Measurements from ENCODE around the gene ARHGAP20.
"Not testable (repeated sequence)": the region's sequence is repeated elsewhere in the genome, so short reads cannot be mapped to it uniquely, and the experiment has no call there.

The ARHGAP20 gene

GRCh38 chr11:110631551-110631950 lies 80.7 kb downstream of the ARHGAP20 start:
- no peak overlapping the region for H3K27ac ChIP-seq (replicated peaks; ENCODE audit: low read length)
- H3K18ac ChIP-seq (ENCODE audit: low read length), result no peak overlapping the region
- H3K9ac ChIP-seq (ENCODE audit: low read depth, low read length, poor library complexity), result no peak overlapping the region
- no peak overlapping the region for H3K4me3 ChIP-seq (ENCODE audit: low read length in 2 of 2)
- DNase-seq (ENCODE audit: low spot score), result no peak
- H3K27me3 ChIP-seq (ENCODE audit: control insufficient read depth in 3 of 3, insufficient read depth in 3 of 3, low read depth in 1 of 3, low read length in 3 of 3), result no peaks in the 10 kb centered on the region
- no peaks in the 10 kb centered on the region for H3K36me3 ChIP-seq (replicated peaks in 1 of 2; ENCODE audit: control insufficient read depth in 2 of 2, insufficient read depth in 2 of 2, low read length in 2 of 2)
- H3K4ac ChIP-seq (ENCODE audit: low read length), result no peak overlapping the region
- H2BK15ac ChIP-seq (ENCODE audit: low read length), result no peak overlapping the region
- no peak overlapping the region for H2AFZ ChIP-seq (ENCODE audit: low read length)
- H2BK5ac ChIP-seq (ENCODE audit: low read length), result no peak overlapping the region
- H3K4me1 ChIP-seq (ENCODE audit: control insufficient read depth in 2 of 2, insufficient read depth in 1 of 2, low read depth in 1 of 2, low read length in 2 of 2), result no peaks in the 10 kb centered on the region
- no peaks in the 10 kb centered on the region for H3K79me1 ChIP-seq (ENCODE audit: low read depth, low read length)
- no peak overlapping the region for H2AK5ac ChIP-seq (ENCODE audit: low read depth, low read length)
- no peak overlapping the region for H4K91ac ChIP-seq (ENCODE audit: low read depth, low read length, poor library complexity)
- no peak overlapping the region for H3K23ac ChIP-seq (ENCODE audit: low read depth, low read length, poor library complexity)
- no peak overlapping the region for H2BK12ac ChIP-seq (ENCODE audit: low read length)
- no peak overlapping the region for H3K4me2 ChIP-seq (ENCODE audit: insufficient read depth, low read length, poor library complexity, severe bottlenecking)
- peak overlapping the region; percentile 48 for H4K8ac ChIP-seq (ENCODE audit: low read depth, low read length)
- H2BK120ac ChIP-seq (ENCODE audit: low read depth, low read length), result no peak overlapping the region
- H3K9me3 ChIP-seq (replicated peaks in 1 of 2; ENCODE audit: control insufficient read depth in 2 of 2, insufficient read depth in 1 of 2, low read depth in 1 of 2, low read length in 2 of 2), result no peaks in the 10 kb centered on the region
- no peak overlapping the region for H3K14ac ChIP-seq (ENCODE audit: low read length)

DNA sequence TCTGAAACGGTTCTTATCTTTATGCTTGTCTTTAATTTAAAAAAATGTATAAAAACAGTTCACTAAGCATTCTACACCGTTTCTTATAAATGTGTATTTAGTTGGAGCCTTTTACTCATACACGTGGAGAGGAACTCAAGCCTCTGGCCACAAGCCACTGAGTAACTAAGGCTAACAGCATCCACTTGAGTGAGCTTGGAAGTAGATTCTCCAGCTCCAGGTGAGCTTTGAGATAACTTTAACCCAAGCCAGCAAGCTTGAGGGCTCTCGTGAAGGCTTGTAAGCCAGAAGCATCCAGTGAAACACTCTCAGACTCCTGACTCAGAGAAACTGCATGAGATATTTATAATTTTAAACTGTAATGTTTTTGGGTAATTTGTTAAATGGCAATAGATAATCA lies 82.6 kb downstream of the ARHGAP20 start:
- Histone ChIP-seq H3K79me1 (ENCODE audit: low read depth, low read length) (no peaks in the 10 kb centered on the region), H3K9ac (ENCODE audit: low read depth, low read length, poor library complexity) (no peak overlapping the region), H3K4me1 (ENCODE audit: control insufficient read depth in 2 of 2, insufficient read depth in 1 of 2, low read depth in 1 of 2, low read length in 2 of 2) (no peaks in the 10 kb centered on the region), H3K14ac (ENCODE audit: low read length) (no peak overlapping the region), H3K27ac (replicated peaks; ENCODE audit: low read length) (no peak overlapping the region), H3K4me2 (ENCODE audit: insufficient read depth, low read length, poor library complexity, severe bottlenecking) (no peak overlapping the region), H2BK12ac (ENCODE audit: low read length) (no peak overlapping the region), H2AFZ (ENCODE audit: low read length) (no peak overlapping the region), H2AK5ac (ENCODE audit: low read depth, low read length) (no peak overlapping the region), H4K91ac (ENCODE audit: low read depth, low read length, poor library complexity) (no peak overlapping the region), H3K27me3 (ENCODE audit: control insufficient read depth in 3 of 3, insufficient read depth in 3 of 3, low read depth in 1 of 3, low read length in 3 of 3) (no peaks in the 10 kb centered on the region), H3K18ac (ENCODE audit: low read length) (no peak overlapping the region), H2BK120ac (ENCODE audit: low read depth, low read length) (no peak overlapping the region), H3K36me3 (replicated peaks in 1 of 2; ENCODE audit: control insufficient read depth in 2 of 2, insufficient read depth in 2 of 2, low read length in 2 of 2) (no peaks in the 10 kb centered on the region), H3K4ac (ENCODE audit: low read length) (no peak overlapping the region), H2BK15ac (ENCODE audit: low read length) (no peak overlapping the region), H3K4me3 (ENCODE audit: low read length in 2 of 2) (no peak overlapping the region), H2BK5ac (ENCODE audit: low read length) (no peak overlapping the region), H3K9me3 (replicated peaks in 1 of 2; ENCODE audit: control insufficient read depth in 2 of 2, insufficient read depth in 1 of 2, low read depth in 1 of 2, low read length in 2 of 2) (no peaks in the 10 kb centered on the region), H4K8ac (ENCODE audit: low read depth, low read length) (no peak overlapping the region), H3K23ac (ENCODE audit: low read depth, low read length, poor library complexity) (no peak overlapping the region)
- WGBS, 2 donors (ENCODE audit: extremely low coverage in 2 of 2, insufficient read length in 2 of 2, insufficient replicate concordance in 1 of 2), result no CpG with 5 or more reads among the region's 4 CpGs
- DNase-seq (ENCODE audit: low spot score), result no peak

GRCh38 chr11:110621826-110622225 lies 90.4 kb downstream of the ARHGAP20 start:
- Histone ChIP-seq H3K23ac (ENCODE audit: low read depth, low read length, poor library complexity) (no peak overlapping the region), H3K4ac (ENCODE audit: low read length) (no peak overlapping the region), H3K4me2 (ENCODE audit: insufficient read depth, low read length, poor library complexity, severe bottlenecking) (no peak overlapping the region), H3K9me3 (replicated peaks in 1 of 2; ENCODE audit: control insufficient read depth in 2 of 2, insufficient read depth in 1 of 2, low read depth in 1 of 2, low read length in 2 of 2) (no peaks in the 10 kb centered on the region), H3K27ac (replicated peaks; ENCODE audit: low read length) (no peak overlapping the region), H3K79me1 (ENCODE audit: low read depth, low read length) (no peaks in the 10 kb centered on the region), H3K9ac (ENCODE audit: low read depth, low read length, poor library complexity) (no peak overlapping the region), H3K14ac (ENCODE audit: low read length) (no peak overlapping the region), H4K8ac (ENCODE audit: low read depth, low read length) (no peak overlapping the region), H2BK15ac (ENCODE audit: low read length) (no peak overlapping the region), H4K91ac (ENCODE audit: low read depth, low read length, poor library complexity) (no peak overlapping the region), H3K18ac (ENCODE audit: low read length) (no peak overlapping the region), H3K4me3 (ENCODE audit: low read length in 2 of 2) (no peak overlapping the region), H3K27me3 (ENCODE audit: control insufficient read depth in 3 of 3, insufficient read depth in 3 of 3, low read depth in 1 of 3, low read length in 3 of 3) (no peaks in the 10 kb centered on the region), H3K4me1 (ENCODE audit: control insufficient read depth in 2 of 2, insufficient read depth in 1 of 2, low read depth in 1 of 2, low read length in 2 of 2) (no peaks in the 10 kb centered on the region), H2BK120ac (ENCODE audit: low read depth, low read length) (no peak overlapping the region), H2AFZ (ENCODE audit: low read length) (no peak overlapping the region), H2BK12ac (ENCODE audit: low read length) (no peak overlapping the region), H2BK5ac (ENCODE audit: low read length) (no peak overlapping the region), H3K36me3 (replicated peaks in 1 of 2; ENCODE audit: control insufficient read depth in 2 of 2, insufficient read depth in 2 of 2, low read length in 2 of 2) (no peaks in the 10 kb centered on the region), H2AK5ac (ENCODE audit: low read depth, low read length) (no peak overlapping the region)
- no CpG with 5 or more reads among the region's 2 CpGs for WGBS, 2 donors (ENCODE audit: extremely low coverage in 2 of 2, insufficient read length in 2 of 2, insufficient replicate concordance in 1 of 2)
- DNase-seq (ENCODE audit: low spot score), result no peak

DNA sequence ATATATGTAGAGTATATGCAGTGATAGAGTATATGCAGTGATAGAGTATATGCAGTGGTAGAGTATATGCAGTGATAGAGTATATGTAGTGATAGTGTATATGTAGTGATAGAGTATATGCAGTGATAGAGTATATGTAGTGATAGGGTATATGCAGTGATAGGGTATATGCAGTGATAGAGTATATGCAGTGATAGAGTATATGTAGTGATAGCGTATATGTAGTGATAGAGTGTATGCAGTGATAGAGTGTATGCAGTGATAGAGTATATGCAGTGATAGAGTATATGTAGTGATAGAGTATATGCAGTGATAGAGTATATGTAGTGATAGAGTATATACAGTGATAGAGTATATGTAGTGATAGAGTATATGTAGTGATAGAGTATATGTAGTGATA lies 92.9 kb downstream of the ARHGAP20 start:
- not testable (repeated sequence) for H3K18ac ChIP-seq (ENCODE audit: low read length); H3K14ac ChIP-seq (ENCODE audit: low read length); H3K4me2 ChIP-seq (ENCODE audit: insufficient read depth, low read length, poor library complexity, severe bottlenecking); H4K91ac ChIP-seq (ENCODE audit: low read depth, low read length, poor library complexity); H3K4me1 ChIP-seq (ENCODE audit: control insufficient read depth in 2 of 2, insufficient read depth in 1 of 2, low read depth in 1 of 2, low read length in 2 of 2); H2AK5ac ChIP-seq (ENCODE audit: low read depth, low read length); H3K23ac ChIP-seq (ENCODE audit: low read depth, low read length, poor library complexity); H3K4ac ChIP-seq (ENCODE audit: low read length); H2BK15ac ChIP-seq (ENCODE audit: low read length); H3K79me1 ChIP-seq (ENCODE audit: low read depth, low read length); H2BK120ac ChIP-seq (ENCODE audit: low read depth, low read length); H3K27ac ChIP-seq (replicated peaks; ENCODE audit: low read length); H2BK5ac ChIP-seq (ENCODE audit: low read length); H4K8ac ChIP-seq (ENCODE audit: low read depth, low read length); H3K4me3 ChIP-seq (ENCODE audit: low read length in 2 of 2); H3K9me3 ChIP-seq (replicated peaks in 1 of 2; ENCODE audit: control insufficient read depth in 2 of 2, insufficient read depth in 1 of 2, low read depth in 1 of 2, low read length in 2 of 2); H3K9ac ChIP-seq (ENCODE audit: low read depth, low read length, poor library complexity); H3K36me3 ChIP-seq (replicated peaks in 1 of 2; ENCODE audit: control insufficient read depth in 2 of 2, insufficient read depth in 2 of 2, low read length in 2 of 2); H2BK12ac ChIP-seq (ENCODE audit: low read length); DNase-seq (ENCODE audit: low spot score); H3K27me3 ChIP-seq (ENCODE audit: control insufficient read depth in 3 of 3, insufficient read depth in 3 of 3, low read depth in 1 of 3, low read length in 3 of 3); H2AFZ ChIP-seq (ENCODE audit: low read length)
- WGBS, 2 donors (ENCODE audit: extremely low coverage in 2 of 2, insufficient read length in 2 of 2, insufficient replicate concordance in 1 of 2), result no CpG with 5 or more reads among the region's 1 CpG
